Measurements from ENCODE around the gene CTDSPL2. TPM values are rescaled to one million over a fixed set of nuclear protein-coding genes. Genes with fewer than 3 reads are reported as not detected.
"Not testable (repeated sequence)": the region's sequence is repeated elsewhere in the genome, so short reads cannot be mapped to it uniquely, and the experiment has no call there.

The CTDSPL2 gene
- polyA plus RNA-seq, 1 donor from 2014 or later = 39.9 TPM

DNA sequence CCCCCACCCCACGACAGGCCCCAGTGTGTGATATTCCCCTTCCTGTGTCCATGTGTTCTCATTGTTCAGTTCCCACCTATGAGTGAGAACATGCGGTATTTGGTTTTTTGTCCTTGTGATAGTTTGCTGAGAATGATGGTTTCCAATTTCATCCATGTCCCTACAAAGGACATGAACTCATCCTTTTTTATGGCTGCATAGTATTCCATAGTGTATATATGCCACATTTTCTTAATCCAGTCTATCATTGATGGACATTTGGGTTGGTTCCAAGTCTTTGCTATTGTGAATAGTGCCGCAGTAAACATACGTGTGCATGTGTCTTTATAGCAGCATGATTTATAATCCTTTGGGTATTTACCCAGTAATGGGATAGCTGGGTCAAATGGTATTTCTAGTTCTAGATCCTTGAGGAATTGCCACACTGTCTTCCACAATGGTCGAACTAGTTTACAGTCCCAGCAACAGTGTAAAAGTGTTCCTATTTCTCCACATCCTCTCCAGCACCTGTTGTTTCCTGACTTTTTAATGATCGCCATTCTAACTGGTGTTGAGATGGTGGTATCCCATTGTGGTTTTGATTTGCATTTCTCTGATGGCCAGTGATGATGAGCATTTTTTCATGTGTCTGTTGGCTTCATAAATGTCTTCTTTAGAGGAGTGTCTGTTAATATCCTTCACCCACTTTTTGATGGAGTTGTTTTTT lies 26.3 kb downstream of the CTDSPL2 start:
- Mint-ChIP-seq H3K4me3 (peak overlapping the region in 1 of 4 donors; percentile 37), H3K4me1 (peaks cover 9 to 31% (median 10%) of the 10 kb centered on the region in 3 donors)
- H3K27ac Mint-ChIP-seq, H3K27me3 Mint-ChIP-seq, H3K36me3 Mint-ChIP-seq, H3K9me3 Mint-ChIP-seq: not testable (repeated sequence)

DNA sequence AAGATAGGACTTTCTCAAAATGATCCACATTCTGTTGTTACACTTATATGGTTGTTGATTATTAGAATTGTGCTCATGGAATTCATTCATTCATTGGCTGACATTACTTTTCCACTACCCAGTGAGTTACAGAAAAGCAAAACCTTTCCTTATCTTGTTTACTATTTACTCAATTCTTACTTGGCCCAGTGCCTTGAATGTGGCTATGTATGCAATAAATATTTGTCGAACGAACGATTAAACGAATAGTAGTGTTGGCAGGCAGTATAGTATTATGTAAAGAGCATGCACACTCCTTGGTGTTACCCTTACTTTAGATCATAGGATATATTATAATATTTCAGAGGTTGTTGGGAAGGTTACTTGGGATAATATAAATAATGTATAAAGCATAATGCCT lies 31.0 kb downstream of the CTDSPL2 start:
- Mint-ChIP-seq H3K27me3 (no peaks in the 10 kb centered on the region), H3K27ac (peak overlapping the region in 1 of 3 donors; percentile 80), H3K36me3 (peaks cover 6% of the 10 kb centered on the region), H3K9me3 (no peaks in the 10 kb centered on the region), H3K4me3 (no peak overlapping the region), H3K4me1 (peaks cover 7 to 19% (median 12%) of the 10 kb centered on the region in 3 donors)

GRCh38 chr15:44468709-44469385 lies 41.4 kb downstream of the CTDSPL2 start:
- H3K4me1 Mint-ChIP-seq = peaks cover 9 to 11% (median 9%) of the 10 kb centered on the region in 3 donors
- no peak overlapping the region for H3K4me3 Mint-ChIP-seq
- H3K27me3 Mint-ChIP-seq = no peaks in the 10 kb centered on the region
- peaks cover 8% of the 10 kb centered on the region for H3K36me3 Mint-ChIP-seq
- H3K9me3 Mint-ChIP-seq = peaks cover 0 to 7% (median 0%) of the 10 kb centered on the region in 3 donors
- no peak overlapping the region for H3K27ac Mint-ChIP-seq

- Mint-ChIP-seq H3K27ac (no peak overlapping the region), H3K4me1 (peaks cover 9 to 10% (median 9%) of the 10 kb centered on the region in 3 donors), H3K4me3 (no peak overlapping the region)
Observed at GRCh38 chr15:44471885-44472455, 44.5 kb downstream of the CTDSPL2 start.

GRCh38 chr15:44479343-44479742 lies 51.9 kb downstream of the CTDSPL2 start:
- H3K4me1 Mint-ChIP-seq = peaks cover 9 to 22% (median 13%) of the 10 kb centered on the region in 3 donors

More at GRCh38 chr15:44471885-44472455, 44.5 kb downstream of the CTDSPL2 start:
- Mint-ChIP-seq H3K27me3 (no peaks in the 10 kb centered on the region), H3K36me3 (peaks cover 6% of the 10 kb centered on the region), H3K9me3 (peaks cover 0 to 7% (median 0%) of the 10 kb centered on the region in 3 donors)

GRCh38 chr15:44482090-44482489 lies 54.7 kb downstream of the CTDSPL2 start:
- Mint-ChIP-seq H3K4me3 (no peak overlapping the region), H3K36me3 (no peaks in the 10 kb centered on the region), H3K4me1 (peaks cover 9 to 22% (median 13%) of the 10 kb centered on the region in 3 donors), H3K27ac (no peak overlapping the region), H3K27me3 (no peaks in the 10 kb centered on the region), H3K9me3 (no peaks in the 10 kb centered on the region)

More at GRCh38 chr15:44479343-44479742, 51.9 kb downstream of the CTDSPL2 start:
- Mint-ChIP-seq H3K27ac (no peak overlapping the region), H3K4me3 (no peak overlapping the region), H3K27me3 (no peaks in the 10 kb centered on the region), H3K9me3 (no peaks in the 10 kb centered on the region), H3K36me3 (no peaks in the 10 kb centered on the region)

DNA sequence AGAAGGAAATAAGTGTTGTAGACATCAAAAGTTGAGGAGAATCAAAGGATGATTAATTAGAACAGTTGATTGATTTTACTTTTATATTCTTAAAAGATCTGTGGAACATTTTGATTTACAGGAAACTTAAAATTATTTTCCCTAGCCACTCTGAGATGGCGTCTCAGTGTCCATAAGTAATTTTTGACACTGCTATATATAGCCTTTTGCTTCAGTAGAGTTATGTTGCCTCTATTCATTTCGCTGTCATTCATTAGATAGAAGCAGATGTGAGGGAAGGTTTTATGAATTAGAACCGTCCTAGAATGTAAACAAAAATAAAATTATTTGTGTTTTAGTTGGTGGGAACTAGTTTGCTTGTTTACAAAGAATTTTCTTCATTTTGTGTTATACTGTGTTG lies 58.5 kb downstream of the CTDSPL2 start:
- no peaks in the 10 kb centered on the region for H3K27me3 Mint-ChIP-seq
- H3K4me1 Mint-ChIP-seq = peaks cover 2 to 9% (median 7%) of the 10 kb centered on the region in 3 donors
- H3K9me3 Mint-ChIP-seq = no peaks in the 10 kb centered on the region
- H3K36me3 Mint-ChIP-seq = no peaks in the 10 kb centered on the region
- no peak overlapping the region for H3K4me3 Mint-ChIP-seq
- no peak overlapping the region for H3K27ac Mint-ChIP-seq

GRCh38 chr15:44489464-44489863 lies 62.0 kb downstream of the CTDSPL2 start:
- Mint-ChIP-seq H3K27me3 (no peaks in the 10 kb centered on the region), H3K4me3 (no peak overlapping the region), H3K36me3 (peaks cover 3% of the 10 kb centered on the region), H3K27ac (peak overlapping the region in 1 of 3 donors; percentile 67), H3K4me1 (peaks cover 0 to 6% (median 2%) of the 10 kb centered on the region in 3 donors), H3K9me3 (no peaks in the 10 kb centered on the region)

DNA sequence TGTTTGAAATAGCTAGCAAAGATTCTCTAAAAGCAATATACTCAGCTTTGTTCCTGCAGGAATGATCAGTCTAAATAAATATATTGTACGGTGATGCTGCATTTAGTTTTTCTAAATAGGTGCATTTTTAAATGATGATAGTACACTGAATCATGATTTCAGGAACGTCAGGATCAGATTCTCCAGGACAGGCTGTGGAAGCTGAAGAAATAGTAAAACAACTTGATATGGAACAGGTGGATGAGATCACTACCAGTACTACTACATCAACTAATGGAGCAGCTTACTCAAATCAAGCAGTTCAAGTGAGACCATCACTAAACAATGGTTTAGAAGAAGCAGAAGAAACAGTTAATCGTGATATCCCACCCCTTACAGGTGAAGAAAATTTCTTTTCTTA lies 63.2 kb downstream of the CTDSPL2 start:
- no peaks in the 10 kb centered on the region for H3K9me3 Mint-ChIP-seq
- peaks cover 3% of the 10 kb centered on the region for H3K36me3 Mint-ChIP-seq
- H3K27ac Mint-ChIP-seq = peak overlapping the region in 1 of 3 donors; percentile 7
- H3K27me3 Mint-ChIP-seq = no peaks in the 10 kb centered on the region
- peaks cover 0 to 6% (median 2%) of the 10 kb centered on the region in 3 donors for H3K4me1 Mint-ChIP-seq
- H3K4me3 Mint-ChIP-seq = no peak overlapping the region

DNA sequence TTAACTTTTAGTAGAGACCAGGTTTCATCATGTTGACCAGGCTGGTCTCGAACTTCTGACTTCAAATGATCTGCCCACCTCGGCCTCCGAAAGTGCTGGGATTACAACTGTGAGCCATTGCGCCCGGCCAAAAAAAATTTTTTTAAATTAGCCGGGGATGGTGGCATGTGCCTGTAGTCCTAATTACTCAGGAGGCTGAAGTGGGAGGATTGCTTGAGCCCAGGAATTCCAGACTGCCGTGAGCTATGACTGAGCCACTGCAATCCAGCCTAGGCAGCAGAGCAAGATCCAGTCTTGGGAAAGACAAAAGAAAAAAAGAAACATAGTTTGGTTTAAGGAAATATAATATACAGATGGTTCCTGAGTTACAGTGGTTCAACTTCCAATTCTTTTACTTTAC lies 64.6 kb downstream of the CTDSPL2 start:
- Mint-ChIP-seq H3K4me3 (no peak overlapping the region), H3K36me3 (peaks cover 3% of the 10 kb centered on the region), H3K4me1 (peaks cover 0 to 6% (median 2%) of the 10 kb centered on the region in 3 donors), H3K9me3 (no peaks in the 10 kb centered on the region), H3K27me3 (no peaks in the 10 kb centered on the region), H3K27ac (no peak overlapping the region)

GRCh38 chr15:44492672-44493071 lies 65.2 kb downstream of the CTDSPL2 start:
- H3K27ac Mint-ChIP-seq = no peak overlapping the region
- no peaks in the 10 kb centered on the region for H3K27me3 Mint-ChIP-seq
- peaks cover 0 to 2% (median 2%) of the 10 kb centered on the region in 3 donors for H3K4me1 Mint-ChIP-seq
- H3K9me3 Mint-ChIP-seq = no peaks in the 10 kb centered on the region
- no peak overlapping the region for H3K4me3 Mint-ChIP-seq
- H3K36me3 Mint-ChIP-seq = peaks cover 3% of the 10 kb centered on the region

GRCh38 chr15:44495562-44495961 lies 68.1 kb downstream of the CTDSPL2 start:
- H3K27me3 Mint-ChIP-seq = no peaks in the 10 kb centered on the region
- H3K36me3 Mint-ChIP-seq = peaks cover 3% of the 10 kb centered on the region
- H3K27ac Mint-ChIP-seq = no peak overlapping the region
- no peak overlapping the region for H3K4me3 Mint-ChIP-seq
- peaks cover 0 to 5% (median 3%) of the 10 kb centered on the region in 3 donors for H3K4me1 Mint-ChIP-seq
- no peaks in the 10 kb centered on the region for H3K9me3 Mint-ChIP-seq

DNA sequence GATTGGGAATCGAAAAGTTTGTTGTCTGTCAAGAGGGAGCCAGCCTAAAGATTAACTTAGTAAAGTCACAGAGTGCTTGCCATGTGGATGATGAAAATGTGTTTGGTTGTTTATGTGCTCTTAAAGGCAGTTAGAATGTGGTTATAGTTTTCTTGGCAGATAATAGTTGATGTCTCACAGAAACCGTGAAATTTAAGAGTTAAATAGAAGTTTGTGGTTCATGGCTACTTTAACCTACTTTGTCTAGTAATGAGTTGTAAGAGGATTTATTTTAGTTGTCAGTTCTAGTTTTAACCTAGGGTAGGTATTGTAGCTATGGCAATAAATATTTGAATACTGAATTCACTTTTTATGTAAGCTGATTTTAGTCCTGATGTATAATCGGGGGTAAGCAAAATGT lies 73.1 kb downstream of the CTDSPL2 start:
- H3K27me3 Mint-ChIP-seq = no peaks in the 10 kb centered on the region
- H3K9me3 Mint-ChIP-seq = no peaks in the 10 kb centered on the region
- H3K27ac Mint-ChIP-seq = no peak overlapping the region
- peaks cover 4% of the 10 kb centered on the region for H3K36me3 Mint-ChIP-seq
- H3K4me1 Mint-ChIP-seq = peaks cover 0 to 8% (median 5%) of the 10 kb centered on the region in 3 donors
- H3K4me3 Mint-ChIP-seq = no peak overlapping the region

DNA sequence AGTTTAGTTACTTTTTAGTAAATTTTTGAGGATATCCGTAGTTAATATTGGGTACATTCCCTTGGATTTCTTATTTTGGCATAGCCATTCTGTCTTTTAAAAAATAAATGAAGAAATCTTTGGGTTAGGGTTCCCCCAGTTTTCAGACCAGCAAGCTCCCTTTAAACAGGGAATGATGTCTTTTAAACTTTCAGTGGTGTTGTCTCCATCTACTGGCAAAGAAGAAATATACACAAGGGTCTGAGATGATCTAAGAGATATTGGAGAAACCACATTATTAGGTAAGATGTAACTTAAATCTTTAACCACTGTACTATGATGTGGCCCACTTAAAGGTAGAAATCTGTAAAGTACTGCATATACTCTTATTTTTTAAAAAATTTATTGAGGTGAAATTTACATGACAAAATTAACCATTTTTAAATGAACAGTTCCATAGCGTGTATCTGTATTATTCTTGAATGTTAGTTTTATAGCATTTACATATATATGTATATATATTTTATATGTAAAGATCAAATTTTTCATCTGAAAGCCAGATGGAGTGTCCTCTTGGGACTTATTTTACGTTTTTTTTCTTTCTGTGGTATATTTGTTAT lies 74.4 kb downstream of the CTDSPL2 start:
- Mint-ChIP-seq H3K36me3 (peaks cover 4% of the 10 kb centered on the region), H3K27ac (peak overlapping the region in 1 of 3 donors; percentile 11), H3K27me3 (no peaks in the 10 kb centered on the region), H3K9me3 (no peaks in the 10 kb centered on the region), H3K4me3 (no peak overlapping the region), H3K4me1 (peaks cover 0 to 8% (median 5%) of the 10 kb centered on the region in 3 donors)

GRCh38 chr15:44516436-44516835 lies 89.0 kb downstream of the CTDSPL2 start:
- H3K4me1 Mint-ChIP-seq = no peaks in the 10 kb centered on the region
- no peaks in the 10 kb centered on the region for H3K27me3 Mint-ChIP-seq
- no peak overlapping the region for H3K27ac Mint-ChIP-seq
- no peaks in the 10 kb centered on the region for H3K9me3 Mint-ChIP-seq
- peaks cover 7% of the 10 kb centered on the region for H3K36me3 Mint-ChIP-seq
- H3K4me3 Mint-ChIP-seq = no peak overlapping the region
